Trophoblast cell (in vitro differentiated cells and primary cell): ENCODE measurements around the gene THRB.

Source experiments
- DNase-seq, 2 donors: peaks; one replicate each; pipeline ENCODE4 v3.0.0-alpha.2; 2016
- H2AFZ ChIP-seq: 2 replicates; pipeline ENCODE4 v1.6.1; 2013; ENCODE audit warnings: low read length, moderate library complexity, mild to moderate bottlenecking; ENCODE audit not compliant: insufficient read depth, poor library complexity
- H2AK5ac ChIP-seq: 2 replicates; pipeline ENCODE4 v1.6.1; 2013; ENCODE audit warnings: mild to moderate bottlenecking, low read length
- H2BK120ac ChIP-seq: 2 replicates; pipeline ENCODE4 v1.6.1; 2013; ENCODE audit warnings: low read length, mild to moderate bottlenecking, moderate library complexity; ENCODE audit not compliant: insufficient read depth, poor library complexity
- H2BK12ac ChIP-seq: 2 replicates; pipeline ENCODE4 v1.6.1; 2013; ENCODE audit warnings: mild to moderate bottlenecking, low read length, moderate library complexity
- H2BK5ac ChIP-seq: 2 replicates; pipeline ENCODE4 v1.6.1; 2013; ENCODE audit warnings: low read length, low read depth, moderate library complexity, mild to moderate bottlenecking; ENCODE audit not compliant: poor library complexity
- H3K14ac ChIP-seq: 2 replicates; pipeline ENCODE4 v1.6.1; 2013; ENCODE audit warnings: mild to moderate bottlenecking, low read length
- H3K18ac ChIP-seq: 2 replicates; pipeline ENCODE4 v1.6.1; 2013; ENCODE audit warnings: mild to moderate bottlenecking, low read length
- H3K23ac ChIP-seq: 2 replicates; pipeline ENCODE4 v1.6.1; 2013; ENCODE audit warnings: low read length
- H3K27ac ChIP-seq: 2 replicates; pipeline ENCODE4 v1.5.1; 2013; ENCODE audit warnings: low read depth, mild to moderate bottlenecking, inconsistent platforms, low read length, moderate library complexity
- H3K27me3 ChIP-seq: 2 replicates; pipeline ENCODE4 v1.6.1; 2013; ENCODE audit warnings: inconsistent platforms, mild to moderate bottlenecking, low read length, moderate library complexity; ENCODE audit not compliant: insufficient read depth
- H3K36me3 ChIP-seq, 2 experiments: 1 replicate in 1 of 2; 2 replicates in 1 of 2; pipeline ENCODE4 v1.6.1; 2013; ENCODE audit warnings: low read length in 2 of 2, mild to moderate bottlenecking in 2 of 2, moderate library complexity in 1 of 2; ENCODE audit not compliant: insufficient read depth in 2 of 2, control insufficient read depth in 1 of 2
- H3K4ac ChIP-seq: 2 replicates; pipeline ENCODE4 v1.6.1; 2013; ENCODE audit warnings: low read depth, mild to moderate bottlenecking, low read length, moderate library complexity
- H3K4me1 ChIP-seq, 2 experiments: 1 replicate in 1 of 2; 2 replicates in 1 of 2; pipeline ENCODE4 v1.6.1; 2013; ENCODE audit warnings: low read length in 2 of 2, mild to moderate bottlenecking in 2 of 2, moderate library complexity in 1 of 2; ENCODE audit not compliant: insufficient read depth in 2 of 2, control insufficient read depth in 1 of 2
- H3K4me2 ChIP-seq: 2 replicates; pipeline ENCODE4 v1.6.1; 2013; ENCODE audit warnings: inconsistent platforms, mild to moderate bottlenecking, low read length, moderate library complexity
- H3K4me3 ChIP-seq: 2 replicates; pipeline ENCODE4 v1.5.1; 2013; ENCODE audit warnings: mild to moderate bottlenecking, low read depth, low read length, inconsistent platforms
- H3K79me1 ChIP-seq: one replicate; pipeline ENCODE4 v1.6.1; 2013; ENCODE audit warnings: low read length
- H3K79me2 ChIP-seq: 2 replicates; pipeline ENCODE4 v1.6.1; 2013; ENCODE audit warnings: low read length, mild to moderate bottlenecking; ENCODE audit not compliant: control insufficient read depth, insufficient read depth, poor library complexity
- H3K9ac ChIP-seq: 2 replicates; pipeline ENCODE4 v1.6.1; 2013; ENCODE audit warnings: mild to moderate bottlenecking, low read length
- H3K9me3 ChIP-seq: 2 replicates; pipeline ENCODE4 v1.6.1; 2013; ENCODE audit warnings: low read depth, mild to moderate bottlenecking, control low read depth, inconsistent platforms, low read length; ENCODE audit not compliant: insufficient read depth
- H4K12ac ChIP-seq: 2 replicates; pipeline ENCODE4 v1.6.1; 2013; ENCODE audit warnings: low read depth, mild to moderate bottlenecking, low read length, moderate library complexity
- H4K8ac ChIP-seq: 2 replicates; pipeline ENCODE4 v1.6.1; 2013; ENCODE audit warnings: low read depth, mild to moderate bottlenecking, low read length, moderate library complexity
- H4K91ac ChIP-seq: one replicate; pipeline ENCODE4 v1.6.1; 2013; ENCODE audit warnings: low read depth, mild to moderate bottlenecking, low read length, moderate library complexity
- WGBS: extraction: QIAGEN DNeasy Blood & Tissue Kit; methylation state at CpG from one replicate; pipeline ENCODE4 v1.1.7; 2013; ENCODE audit warnings: missing lambda C conversion rate; ENCODE audit not compliant: insufficient read length, insufficient coverage; ENCODE audit errors: extremely low coverage; 5-methylcytosine and 5-hydroxymethylcytosine counted together

The THRB gene

DNA sequence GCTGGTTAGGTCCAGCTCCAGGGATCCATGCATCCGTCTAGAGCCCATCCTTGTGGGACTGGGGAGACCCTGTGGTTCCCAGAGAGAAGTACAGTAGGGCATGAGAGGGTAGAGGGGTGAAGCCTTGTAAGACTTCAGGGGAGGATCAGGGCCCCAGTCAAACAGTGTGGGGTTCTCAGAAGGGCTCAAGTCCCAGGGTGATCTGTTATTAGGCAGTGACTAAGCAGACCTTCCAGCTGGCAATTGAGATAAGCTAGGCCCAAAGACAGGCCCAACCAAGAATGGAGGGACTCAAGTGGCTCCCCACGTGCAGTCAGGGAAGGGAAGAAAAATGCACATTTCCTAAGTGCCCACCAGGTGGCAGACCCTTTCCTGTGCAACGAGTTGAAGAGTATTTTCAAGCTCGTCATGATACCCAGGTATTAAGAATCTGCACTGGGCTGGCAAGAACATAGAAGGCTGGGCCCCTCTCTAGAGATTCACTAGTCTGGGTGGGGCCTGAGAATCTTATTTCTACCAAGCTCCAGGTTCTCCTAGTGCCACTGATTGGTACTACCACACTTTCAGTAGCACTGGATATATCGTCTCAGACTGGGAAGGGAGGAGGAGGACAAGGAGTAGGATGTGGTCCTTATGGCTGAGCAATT lies 308.8 kb downstream of the THRB start:
- no peak overlapping the region for H3K18ac ChIP-seq
- H3K9me3 ChIP-seq, result no peaks in the 10 kb centered on the region
- H3K27ac ChIP-seq, result no peak overlapping the region
- peak overlapping the region; percentile 15 for H2BK120ac ChIP-seq
- no peak overlapping the region for H3K9ac ChIP-seq
- H2BK12ac ChIP-seq, result peak overlapping the region; percentile 71
- peaks cover 4% of the 10 kb centered on the region for H3K79me2 ChIP-seq
- H3K14ac ChIP-seq, result peak overlapping the region; percentile 2
- H3K4me2 ChIP-seq, result no peak overlapping the region
- H3K27me3 ChIP-seq, result no peaks in the 10 kb centered on the region
- H2BK5ac ChIP-seq, result peak overlapping the region; percentile 10
- H2AFZ ChIP-seq, result no peak overlapping the region
- H4K12ac ChIP-seq, result no peak overlapping the region
- DNase-seq, result peak; percentile 30 to 55
- H2AK5ac ChIP-seq, result peak overlapping the region; percentile 16
- no peak overlapping the region for H3K4me3 ChIP-seq
- H3K36me3 ChIP-seq, result no peaks in the 10 kb centered on the region
- H3K4ac ChIP-seq, result no peak overlapping the region
- H3K4me1 ChIP-seq, result peaks cover 3 to 11% of the 10 kb centered on the region in 2 experiments
- peak overlapping the region; percentile 65 for H4K91ac ChIP-seq
- no CpG with 5 or more reads among the region's 5 CpGs for WGBS
- H3K79me1 ChIP-seq, result peaks cover 10% of the 10 kb centered on the region
- peak overlapping the region; percentile 12 for H4K8ac ChIP-seq
- no peak overlapping the region for H3K23ac ChIP-seq

DNA sequence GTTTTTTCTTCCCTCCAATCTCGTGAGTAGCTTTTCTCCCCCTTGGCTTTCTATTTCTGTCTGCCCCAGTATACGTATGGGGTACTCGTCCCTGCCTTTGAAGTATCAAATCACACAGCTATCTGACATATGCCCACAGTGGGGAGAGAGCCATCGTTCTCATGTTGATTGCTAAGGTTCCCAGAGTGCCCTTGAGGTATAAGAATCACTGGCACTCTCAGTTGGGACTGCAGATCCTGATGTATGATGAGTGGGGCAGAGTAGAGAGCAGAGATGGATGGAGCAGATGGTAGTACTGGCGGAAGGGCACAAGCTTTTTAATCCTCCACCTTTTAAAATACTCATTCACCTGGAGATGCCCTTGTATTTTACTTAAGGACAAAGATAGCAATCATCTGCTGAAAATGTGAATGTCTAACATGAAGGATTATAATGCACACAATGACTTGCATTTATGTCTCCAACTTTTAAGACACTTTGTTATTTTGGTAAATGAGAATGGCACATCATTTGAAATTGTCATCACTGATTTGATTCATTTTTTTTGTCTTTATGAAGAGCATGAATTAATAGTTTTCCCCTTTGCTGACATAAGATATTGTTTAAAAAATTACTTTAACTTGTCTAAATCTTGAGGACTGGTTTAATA lies 310.0 kb downstream of the THRB start:
- peaks cover 2% of the 10 kb centered on the region for H3K79me2 ChIP-seq
- H3K23ac ChIP-seq, result no peak overlapping the region
- no peak overlapping the region for H3K9ac ChIP-seq
- DNase-seq, result no peak
- peak overlapping the region; percentile 82 for H2BK120ac ChIP-seq
- no peak overlapping the region for H3K4me2 ChIP-seq
- no peaks in the 10 kb centered on the region for H3K27me3 ChIP-seq
- no peak overlapping the region for H2AFZ ChIP-seq
- peaks cover 6% of the 10 kb centered on the region for H3K79me1 ChIP-seq
- peak overlapping the region; percentile 65 for H3K4ac ChIP-seq
- H4K91ac ChIP-seq, result peak overlapping the region; percentile 64
- no peak overlapping the region for H3K27ac ChIP-seq
- no CpG with 5 or more reads among the region's 5 CpGs for WGBS
- H2AK5ac ChIP-seq, result peak overlapping the region; percentile 70
- no peak overlapping the region for H4K12ac ChIP-seq
- H3K9me3 ChIP-seq, result no peaks in the 10 kb centered on the region
- no peak overlapping the region for H3K4me3 ChIP-seq
- peak overlapping the region; percentile 20 for H4K8ac ChIP-seq
- peak overlapping the region; percentile 59 for H3K14ac ChIP-seq
- H2BK5ac ChIP-seq, result no peak overlapping the region
- H2BK12ac ChIP-seq, result peak overlapping the region; percentile 93
- no peaks in the 10 kb centered on the region for H3K36me3 ChIP-seq
- H3K4me1 ChIP-seq, result peaks cover 0 to 7% of the 10 kb centered on the region in 2 experiments
- H3K18ac ChIP-seq, result peak overlapping the region; percentile 78

DNA sequence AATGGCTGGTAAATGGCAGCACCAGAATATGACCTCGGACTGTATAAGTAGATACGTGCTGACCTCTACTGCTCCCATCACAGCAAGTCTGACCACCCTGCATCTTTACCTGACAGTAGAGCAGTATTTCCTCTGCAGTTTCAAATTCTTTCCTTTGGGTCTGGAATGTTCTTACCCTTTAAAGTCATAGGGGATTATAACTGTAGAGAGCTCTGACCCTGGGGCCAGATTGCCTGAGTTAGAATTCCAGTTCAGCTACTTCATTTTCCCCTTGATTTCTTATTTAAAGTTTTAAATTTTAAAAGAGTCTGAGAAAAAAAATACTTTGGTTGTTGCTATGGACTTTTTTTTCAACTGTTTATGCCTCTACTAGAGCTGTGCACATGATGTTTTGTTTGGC lies 311.9 kb downstream of the THRB start:
- Histone ChIP-seq H3K9ac (no peak overlapping the region), H2BK120ac (no peak overlapping the region), H3K4me3 (no peak overlapping the region), H2AK5ac (no peak overlapping the region), H3K36me3 (no peaks in the 10 kb centered on the region), H2BK12ac (no peak overlapping the region), H3K79me1 (peaks cover 6% of the 10 kb centered on the region), H4K91ac (no peak overlapping the region), H4K12ac (no peak overlapping the region), H4K8ac (no peak overlapping the region), H3K14ac (no peak overlapping the region), H3K27me3 (no peaks in the 10 kb centered on the region), H3K4me1 (peaks cover 0 to 7% of the 10 kb centered on the region in 2 experiments), H3K18ac (no peak overlapping the region), H3K23ac (no peak overlapping the region), H3K27ac (peak overlapping the region; percentile 35), H3K79me2 (peaks cover 2% of the 10 kb centered on the region), H3K9me3 (no peaks in the 10 kb centered on the region), H3K4me2 (no peak overlapping the region), H2AFZ (no peak overlapping the region), H2BK5ac (no peak overlapping the region), H3K4ac (no peak overlapping the region)
- peak; percentile 51 to 80 for DNase-seq
- no CpG with 5 or more reads among the region's 2 CpGs for WGBS

DNA sequence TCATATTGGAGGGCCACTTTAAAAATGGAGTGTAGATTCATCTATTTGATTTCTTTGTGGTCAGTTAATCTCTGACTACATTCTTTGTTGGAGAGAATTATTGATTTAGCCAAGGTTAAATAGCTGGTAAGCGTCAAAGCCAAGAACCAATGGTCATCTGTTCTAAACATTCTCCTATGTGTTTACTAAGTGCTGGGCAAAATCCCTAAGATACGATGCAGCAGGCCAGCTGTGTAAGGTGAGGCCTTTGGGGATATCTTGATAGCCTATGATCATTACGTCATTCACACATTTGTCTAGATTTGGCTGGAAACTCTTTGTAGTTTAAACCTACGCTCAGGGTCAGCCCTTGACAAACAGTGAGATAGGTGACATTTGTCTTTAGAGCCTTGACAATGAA lies 313.4 kb downstream of the THRB start:
- Histone ChIP-seq H3K9me3 (no peaks in the 10 kb centered on the region), H2BK120ac (no peak overlapping the region), H3K79me1 (peaks cover 6% of the 10 kb centered on the region), H4K91ac (no peak overlapping the region), H4K8ac (no peak overlapping the region), H3K36me3 (no peaks in the 10 kb centered on the region), H3K4ac (no peak overlapping the region), H2AK5ac (no peak overlapping the region), H3K9ac (no peak overlapping the region), H3K14ac (no peak overlapping the region), H3K18ac (no peak overlapping the region), H3K27me3 (no peaks in the 10 kb centered on the region), H2BK5ac (no peak overlapping the region), H3K23ac (no peak overlapping the region), H3K4me2 (no peak overlapping the region), H3K27ac (no peak overlapping the region), H4K12ac (no peak overlapping the region), H3K4me1 (peaks cover 0 to 7% of the 10 kb centered on the region in 2 experiments), H2AFZ (no peak overlapping the region), H3K79me2 (peaks cover 2% of the 10 kb centered on the region), H2BK12ac (no peak overlapping the region), H3K4me3 (no peak overlapping the region)
- no peak for DNase-seq
- no CpG with 5 or more reads among the region's 4 CpGs for WGBS
